PFSK-1 (cell line): Measurements from ENCODE around the gene MAPT.

ENCODE experiments used
- FOXP2 ChIP-seq: optimal IDR thresholded peaks from 2 replicates; pipeline ENCODE3; 2011; ENCODE audit warnings: borderline replicate concordance, control low read depth, inconsistent platforms; ENCODE audit not compliant: insufficient read depth; ENCODE audit errors: extremely low read length, extremely low read depth
- POLR2AphosphoS5 ChIP-seq: IDR thresholded peaks from 2 replicates; pipeline ENCODE4 v1.6.1; 2012; ENCODE audit warnings: low read depth, mild to moderate bottlenecking, control low read depth, low read length, moderate library complexity
- REST ChIP-seq, 2 experiments: IDR thresholded peaks; 2 replicates each; pipeline versions ENCODE4 v1.6.1 to v1.8.0; 2011 to 2012; ENCODE audit warnings: low read depth in 2 of 2, low read length in 2 of 2, control low read depth in 1 of 2, inconsistent platforms in 1 of 2, mild to moderate bottlenecking in 1 of 2, moderate library complexity in 1 of 2; ENCODE audit not compliant: insufficient read depth in 1 of 2
- SIN3A ChIP-seq: IDR thresholded peaks from 2 replicates; pipeline ENCODE4 v1.6.1; 2012; ENCODE audit warnings: mild to moderate bottlenecking, low read length, moderate library complexity, borderline replicate concordance; ENCODE audit not compliant: insufficient read depth
- TAF1 ChIP-seq: IDR thresholded peaks from 2 replicates; pipeline ENCODE4 v1.6.1; 2012; ENCODE audit warnings: low read length, control low read depth, borderline replicate concordance; ENCODE audit not compliant: insufficient read depth

Gene MAPT

GRCh38 chr17:46056800-46057304 lies 162.5 kb downstream of the MAPT start:
- TF ChIP-seq SIN3A, result no peak
- TF ChIP-seq POLR2AphosphoS5, result no peak

- TF ChIP-seq REST (IDR thresholded peaks at IDR 0.05; ENCODE audit: insufficient read depth in 1 of 2, low read depth in 2 of 2, low read length in 2 of 2), result no peak
- no peak for TF ChIP-seq FOXP2
- TF ChIP-seq SIN3A, result no peak
- TF ChIP-seq TAF1, result no peak
- no peak for TF ChIP-seq POLR2AphosphoS5
Measured at GRCh38 chr17:46057366-46057765, 163.0 kb downstream of the MAPT start.

- TF ChIP-seq SIN3A (no peak), REST (IDR thresholded peaks at IDR 0.05; ENCODE audit: insufficient read depth in 1 of 2, low read depth in 2 of 2, low read length in 2 of 2) (no peak), TAF1 (no peak), POLR2AphosphoS5 (no peak), FOXP2 (no peak)
Measured at GRCh38 chr17:46059486-46059885, 165.1 kb downstream of the MAPT start.

GRCh38 chr17:46060461-46060860 lies 166.1 kb downstream of the MAPT start:
- TF ChIP-seq FOXP2 (no peak), TAF1 (no peak), REST (IDR thresholded peaks at IDR 0.05; ENCODE audit: insufficient read depth in 1 of 2, low read depth in 2 of 2, low read length in 2 of 2) (no peak), POLR2AphosphoS5 (no peak), SIN3A (no peak)

- TF ChIP-seq TAF1, result no peak
- TF ChIP-seq POLR2AphosphoS5, result no peak
- TF ChIP-seq SIN3A, result no peak
- TF ChIP-seq FOXP2, result no peak
- TF ChIP-seq REST (IDR thresholded peaks at IDR 0.05; ENCODE audit: insufficient read depth in 1 of 2, low read depth in 2 of 2, low read length in 2 of 2), result no peak
Measured at GRCh38 chr17:46061435-46061834, 167.1 kb downstream of the MAPT start.
